ENCODE measurements around the gene TRAPPC12. TPM values are rescaled to one million over a fixed set of nuclear protein-coding genes. Genes with fewer than 3 reads are reported as not detected.

Gene TRAPPC12
- total RNA-seq, 2 experiments from 2014 or later = 49.8 to 64.0 TPM

DNA sequence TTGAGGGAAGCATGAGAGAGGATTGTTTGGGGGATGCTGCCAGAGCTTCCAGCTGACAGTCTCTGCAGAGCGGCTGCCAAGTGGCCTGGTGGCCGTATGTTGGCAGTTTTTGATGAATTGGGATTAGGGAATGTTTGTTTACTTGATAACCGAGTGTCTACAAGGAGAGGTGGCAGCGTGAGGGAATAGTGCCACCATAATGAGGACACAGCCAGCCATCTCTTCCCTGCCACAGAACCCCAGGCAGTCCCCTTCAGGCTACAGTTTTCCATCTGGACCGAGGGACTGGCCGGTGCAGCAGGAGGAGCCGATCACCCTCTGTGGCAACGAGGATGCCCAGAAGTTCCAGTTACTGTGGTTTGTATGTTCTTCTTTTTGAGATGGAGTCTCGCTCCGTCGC lies 55.2 kb downstream of the TRAPPC12 start:
- ATAC-seq (ENCODE audit: poor library complexity) = no peak
- ChIA-PET CTCF (no interaction called here), POLR2A (no interaction called here)
- no peak overlapping the region for H3K27ac Mint-ChIP-seq
- H3K4me3 ChIP-seq (ENCODE audit: low read length) = no peak overlapping the region
- H3K9me3 ChIP-seq (ENCODE audit: control insufficient read depth in 1 of 2, insufficient read depth in 1 of 2, low read length in 2 of 2) = no peaks in the 10 kb centered on the region
- TF ChIP-seq, protein P1, sequence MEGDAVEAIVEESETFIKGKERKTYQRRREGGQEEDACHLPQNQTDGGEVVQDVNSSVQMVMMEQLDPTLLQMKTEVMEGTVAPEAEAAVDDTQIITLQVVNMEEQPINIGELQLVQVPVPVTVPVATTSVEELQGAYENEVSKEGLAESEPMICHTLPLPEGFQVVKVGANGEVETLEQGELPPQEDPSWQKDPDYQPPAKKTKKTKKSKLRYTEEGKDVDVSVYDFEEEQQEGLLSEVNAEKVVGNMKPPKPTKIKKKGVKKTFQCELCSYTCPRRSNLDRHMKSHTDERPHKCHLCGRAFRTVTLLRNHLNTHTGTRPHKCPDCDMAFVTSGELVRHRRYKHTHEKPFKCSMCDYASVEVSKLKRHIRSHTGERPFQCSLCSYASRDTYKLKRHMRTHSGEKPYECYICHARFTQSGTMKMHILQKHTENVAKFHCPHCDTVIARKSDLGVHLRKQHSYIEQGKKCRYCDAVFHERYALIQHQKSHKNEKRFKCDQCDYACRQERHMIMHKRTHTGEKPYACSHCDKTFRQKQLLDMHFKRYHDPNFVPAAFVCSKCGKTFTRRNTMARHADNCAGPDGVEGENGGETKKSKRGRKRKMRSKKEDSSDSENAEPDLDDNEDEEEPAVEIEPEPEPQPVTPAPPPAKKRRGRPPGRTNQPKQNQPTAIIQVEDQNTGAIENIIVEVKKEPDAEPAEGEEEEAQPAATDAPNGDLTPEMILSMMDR (IDR thresholded peaks at IDR 0.05) = no peak
- H3K9me3 Mint-ChIP-seq = no peaks in the 10 kb centered on the region
- peaks cover 32% of the 10 kb centered on the region for H3K36me3 ChIP-seq (ENCODE audit: insufficient read depth, low read length)
- H3K4me3 Mint-ChIP-seq = no peak overlapping the region
- peaks cover 13% of the 10 kb centered on the region for H3K4me1 Mint-ChIP-seq (ENCODE audit: low read depth)
- no peaks in the 10 kb centered on the region for H3K27me3 Mint-ChIP-seq
- no peaks in the 10 kb centered on the region for H3K4me1 ChIP-seq (ENCODE audit: insufficient read depth, low read length)
- no peak for DNase-seq
- H3K36me3 Mint-ChIP-seq (ENCODE audit: low read depth) = peaks cover 52% of the 10 kb centered on the region
- intact Hi-C loops (cut with DNase I, micrococcal nuclease) = no loop called here
- no peaks in the 10 kb centered on the region for H3K27me3 ChIP-seq (ENCODE audit: control insufficient read depth in 1 of 2, insufficient read depth in 2 of 2, low read length in 2 of 2)
- no peak overlapping the region for H3K27ac ChIP-seq (ENCODE audit: low read depth in 1 of 2, low read length in 2 of 2)

DNA sequence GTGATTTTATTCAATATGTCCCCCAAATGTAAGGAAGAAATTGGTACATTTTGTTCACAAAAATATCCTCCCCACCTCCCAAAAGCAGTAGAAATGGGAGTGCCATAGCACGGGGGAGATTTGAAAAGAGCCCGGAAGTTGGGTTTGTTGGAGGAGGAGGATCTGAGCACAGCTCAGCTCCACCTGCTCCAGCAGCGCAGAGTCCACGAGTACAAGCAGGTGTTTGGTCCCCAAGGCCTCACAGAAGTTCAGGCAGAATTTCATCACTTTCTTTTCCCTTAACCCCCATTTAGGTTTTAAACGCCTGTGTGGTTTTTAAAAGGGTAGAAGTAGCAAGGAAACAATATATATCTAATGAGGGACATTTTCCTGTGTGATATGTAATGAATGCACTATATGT lies 56.0 kb downstream of the TRAPPC12 start:
- no peak overlapping the region for H3K4me3 Mint-ChIP-seq
- intact Hi-C loops (cut with DNase I, micrococcal nuclease) = no loop called here
- H3K4me1 Mint-ChIP-seq (ENCODE audit: low read depth) = peaks cover 21% of the 10 kb centered on the region
- Histone ChIP-seq H3K27me3 (ENCODE audit: control insufficient read depth in 1 of 2, insufficient read depth in 2 of 2, low read length in 2 of 2) (no peaks in the 10 kb centered on the region), H3K4me1 (ENCODE audit: insufficient read depth, low read length) (no peaks in the 10 kb centered on the region), H3K4me3 (ENCODE audit: low read length) (no peak overlapping the region), H3K36me3 (ENCODE audit: insufficient read depth, low read length) (peaks cover 32% of the 10 kb centered on the region), H3K27ac (ENCODE audit: low read depth in 1 of 2, low read length in 2 of 2) (no peak overlapping the region), H3K9me3 (ENCODE audit: control insufficient read depth in 1 of 2, insufficient read depth in 1 of 2, low read length in 2 of 2) (no peaks in the 10 kb centered on the region)
- TF ChIP-seq, protein P1 (IDR thresholded peaks at IDR 0.05) = no peak
- DNase-seq (no peak), ATAC-seq (ENCODE audit: poor library complexity) (no peak)
- POLR2A ChIA-PET = no interaction called here
- peaks cover 44% of the 10 kb centered on the region for H3K36me3 Mint-ChIP-seq (ENCODE audit: low read depth)
- CTCF ChIA-PET = no interaction called here
- H3K27ac Mint-ChIP-seq = no peak overlapping the region
- no peaks in the 10 kb centered on the region for H3K9me3 Mint-ChIP-seq
- H3K27me3 Mint-ChIP-seq = no peaks in the 10 kb centered on the region

DNA sequence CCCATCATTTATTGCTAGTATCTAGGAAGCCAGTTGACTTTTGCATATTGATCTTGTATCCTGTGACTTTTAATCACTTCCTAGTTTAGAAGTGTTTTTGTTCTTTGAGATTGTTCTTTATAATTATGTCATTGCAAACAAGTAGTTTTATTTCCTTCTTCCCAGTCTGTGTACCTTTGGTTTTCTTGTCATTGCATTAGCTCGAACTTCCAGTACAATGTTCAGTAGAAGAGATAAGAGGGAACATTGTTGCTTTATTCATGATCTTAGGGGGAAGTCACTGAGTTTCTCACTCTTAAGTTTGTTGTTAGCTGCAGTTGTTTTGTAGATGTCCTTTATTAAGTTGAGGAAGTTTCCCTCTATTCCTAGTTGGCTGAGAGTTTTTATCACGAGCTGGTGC lies 61.0 kb downstream of the TRAPPC12 start:
- H3K27me3 ChIP-seq (ENCODE audit: control insufficient read depth in 1 of 2, insufficient read depth in 2 of 2, low read length in 2 of 2) = no peaks in the 10 kb centered on the region
- TF ChIP-seq, protein P1 (IDR thresholded peaks at IDR 0.05) = no peak
- CTCF ChIA-PET = interaction anchor here (0.9 kb wide), 1 partner anchor 83 kb away, joined by 3 read pairs; no protein-coding TSS in a partner anchor
- Mint-ChIP-seq H3K4me3 (no peak overlapping the region), H3K36me3 (ENCODE audit: low read depth) (peaks cover 38% of the 10 kb centered on the region), H3K4me1 (ENCODE audit: low read depth) (peaks cover 36% of the 10 kb centered on the region), H3K9me3 (no peaks in the 10 kb centered on the region), H3K27ac (peak overlapping the region; percentile 0), H3K27me3 (no peaks in the 10 kb centered on the region)
- H3K4me3 ChIP-seq (ENCODE audit: low read length) = no peak overlapping the region
- POLR2A ChIA-PET = interaction anchor here (1.5 kb wide), 1 partner anchor 79 kb away, joined by 4 read pairs; no protein-coding TSS in a partner anchor
- no peak overlapping the region for H3K27ac ChIP-seq (ENCODE audit: low read depth in 1 of 2, low read length in 2 of 2)
- DNase-seq = no peak
- no peak for ATAC-seq (ENCODE audit: poor library complexity)
- H3K9me3 ChIP-seq (ENCODE audit: control insufficient read depth in 1 of 2, insufficient read depth in 1 of 2, low read length in 2 of 2) = no peaks in the 10 kb centered on the region
- H3K36me3 ChIP-seq (ENCODE audit: insufficient read depth, low read length) = peaks cover 17% of the 10 kb centered on the region
- intact Hi-C loops (cut with DNase I, micrococcal nuclease) = no loop called here
- H3K4me1 ChIP-seq (ENCODE audit: insufficient read depth, low read length) = no peaks in the 10 kb centered on the region

Measured in CD4-positive, alpha-beta T cell (primary cell).